HEK293 (cell line): Measurements from ENCODE around the gene VWC2L.

Experiments
- CTCF ChIA-PET: fragments of 350-600 bp; formaldehyde crosslinking; extraction: SDS; loops from one replicate; lab custom pipeline; 2021; ENCODE audit warnings: antibody characterized with exemption; lab: Yijun Ruan, JAX
- POLR2A ChIA-PET: fragments of 300-600 bp; formaldehyde crosslinking; extraction: SDS; loops from one replicate; lab custom pipeline; 2020; ENCODE audit warnings: antibody characterized with exemption, inconsistent platforms; lab: Yijun Ruan, JAX
- H3K27ac ChIP-seq: fragments of 200-500 bp; sonication (Bioruptor generic); 2 replicates; pipeline ENCODE4 v1.5.1; 2014; ENCODE audit warnings: low read depth, low read length, control low read depth, inconsistent platforms; ENCODE audit errors: extremely low read depth
- H3K36me3 ChIP-seq, 2 experiments: fragments of 200-500 bp in 1 of 2; sonication (Bioruptor generic) in 1 of 2; 1 replicate in 1 of 2; 2 replicates in 1 of 2; pipeline ENCODE4 v1.5.1; 2014 to 2017; ENCODE audit warnings: inconsistent platforms in 2 of 2, low read length in 2 of 2; ENCODE audit not compliant: control insufficient read depth in 2 of 2, insufficient read depth in 1 of 2
- H3K4me1 ChIP-seq: fragments of 200-500 bp; sonication (Bioruptor generic); 2 replicates; pipeline ENCODE4 v1.5.1; 2014; ENCODE audit warnings: mild to moderate bottlenecking, low read length, inconsistent platforms; ENCODE audit not compliant: control insufficient read depth, insufficient read depth
- H3K4me3 ChIP-seq: 2 replicates; pipeline ENCODE4 v1.5.1; 2011; ENCODE audit warnings: low read depth, mild to moderate bottlenecking, control low read depth, low read length, moderate library complexity
- H3K9me3 ChIP-seq: fragments of 200-500 bp; sonication (Bioruptor generic); 2 replicates; pipeline ENCODE4 v1.5.1; 2014; ENCODE audit warnings: low read depth, low read length, inconsistent platforms; ENCODE audit not compliant: control insufficient read depth, insufficient read depth
- BCL11A ChIP-seq: fragments of 450-650 bp; formaldehyde crosslinking; IDR thresholded peaks from 2 replicates; pipeline ENCODE4 v1.5.1; 2016; ENCODE audit warnings: low read depth, missing biosample characterization, missing genetic modification characterization
- EGR2 ChIP-seq: fragments of 450-650 bp; formaldehyde crosslinking; IDR thresholded peaks from 2 replicates; pipeline ENCODE4 v1.5.1; 2016; ENCODE audit warnings: low read depth, missing biosample characterization, missing genetic modification characterization
- GLI2 ChIP-seq: fragments of 450-650 bp; formaldehyde crosslinking; IDR thresholded peaks from 2 replicates; pipeline ENCODE4; 2017; ENCODE audit warnings: missing biosample characterization, missing genetic modification characterization, low read depth, borderline replicate concordance
- GLI4 ChIP-seq: fragments of 450-650 bp; formaldehyde crosslinking; IDR thresholded peaks from 2 replicates; pipeline ENCODE4 v1.5.1; 2016; ENCODE audit warnings: missing biosample characterization, missing genetic modification characterization
- OVOL3 ChIP-seq: fragments of 450-650 bp; formaldehyde crosslinking; IDR thresholded peaks from 2 replicates; pipeline ENCODE4 v1.5.1; 2016; ENCODE audit warnings: missing biosample characterization, missing genetic modification characterization
- RBAK ChIP-seq: fragments of 450-650 bp; formaldehyde crosslinking; IDR thresholded peaks from 2 replicates; pipeline ENCODE4 v1.5.1; 2016; ENCODE audit warnings: missing biosample characterization, missing genetic modification characterization
- TRIM28 ChIP-seq: IDR thresholded peaks from 2 replicates; pipeline ENCODE4 v1.6.1; 2011; ENCODE audit warnings: low read length, control low read depth, borderline replicate concordance
- WT1 ChIP-seq: fragments of 450-650 bp; formaldehyde crosslinking; IDR thresholded peaks from 2 replicates; pipeline ENCODE4 v1.5.1; 2016; ENCODE audit warnings: missing biosample characterization, missing genetic modification characterization
- ZBTB8A ChIP-seq: fragments of 450-650 bp; formaldehyde crosslinking; IDR thresholded peaks from 2 replicates; pipeline ENCODE4 v1.5.1; 2016; ENCODE audit warnings: missing biosample characterization, missing genetic modification characterization
- ZNF140 ChIP-seq: fragments of 450-650 bp; formaldehyde crosslinking; IDR thresholded peaks from 2 replicates; pipeline ENCODE4 v1.5.1; 2016; ENCODE audit warnings: missing biosample characterization, missing genetic modification characterization
- ZNF354C ChIP-seq: fragments of 450-650 bp; formaldehyde crosslinking; IDR thresholded peaks from 2 replicates; pipeline ENCODE4 v1.5.1; 2016; ENCODE audit warnings: missing biosample characterization, missing genetic modification characterization, low read depth, borderline replicate concordance
- ZNF366 ChIP-seq: fragments of 450-650 bp; formaldehyde crosslinking; conservative IDR thresholded peaks from 2 replicates; pipeline ENCODE4 v1.5.1; 2016; ENCODE audit warnings: missing biosample characterization, missing genetic modification characterization
- ZNF37A ChIP-seq: fragments of 450-650 bp; IDR thresholded peaks from 2 replicates; pipeline ENCODE4 v1.5.1; 2018; ENCODE audit warnings: missing biosample characterization, missing genetic modification characterization
- ZNF513 ChIP-seq: fragments of 450-650 bp; IDR thresholded peaks from 2 replicates; pipeline ENCODE4 v1.5.1; 2018; ENCODE audit warnings: missing biosample characterization, missing genetic modification characterization
- ZNF530 ChIP-seq: fragments of 450-650 bp; formaldehyde crosslinking; IDR thresholded peaks from 2 replicates; pipeline ENCODE4 v1.5.1; 2016; ENCODE audit warnings: low read depth, missing biosample characterization, missing genetic modification characterization
- ZNF548 ChIP-seq: fragments of 450-650 bp; formaldehyde crosslinking; IDR thresholded peaks from 2 replicates; pipeline ENCODE4 v1.5.1; 2016; ENCODE audit warnings: missing biosample characterization, missing genetic modification characterization
- ZNF561 ChIP-seq: fragments of 450-650 bp; IDR thresholded peaks from 2 replicates; pipeline ENCODE4 v1.5.1; 2018; ENCODE audit warnings: missing biosample characterization, missing genetic modification characterization, borderline replicate concordance
- ZNF585B ChIP-seq: fragments of 450-650 bp; formaldehyde crosslinking; IDR thresholded peaks from 2 replicates; pipeline ENCODE4 v1.5.1; 2016; ENCODE audit warnings: missing biosample characterization, missing genetic modification characterization
- ZNF600 ChIP-seq: fragments of 450-650 bp; formaldehyde crosslinking; IDR thresholded peaks from 2 replicates; pipeline ENCODE4 v1.5.1; 2016; ENCODE audit warnings: missing biosample characterization, missing genetic modification characterization
- ZNF626 ChIP-seq: fragments of 450-650 bp; sonication (Bioruptor Pico); formaldehyde crosslinking; IDR thresholded peaks from 2 replicates; pipeline ENCODE4 v1.5.1; 2018; ENCODE audit warnings: missing biosample characterization, missing genetic modification characterization, inconsistent platforms
- ZNF654 ChIP-seq: fragments of 450-650 bp; formaldehyde crosslinking; IDR thresholded peaks from 2 replicates; pipeline ENCODE4 v1.5.1; 2016; ENCODE audit warnings: low read depth, missing biosample characterization, missing genetic modification characterization
- ZNF664 ChIP-seq: fragments of 450-650 bp; formaldehyde crosslinking; IDR thresholded peaks from 2 replicates; pipeline ENCODE4 v1.5.1; 2016; ENCODE audit warnings: missing biosample characterization, missing genetic modification characterization
- ZNF791 ChIP-seq: fragments of 450-650 bp; formaldehyde crosslinking; IDR thresholded peaks from 2 replicates; pipeline ENCODE4 v1.5.1; 2016; ENCODE audit warnings: missing biosample characterization, missing genetic modification characterization
- TF ChIP-seq, protein P1 (sequence below): fragments of 450-650 bp; formaldehyde crosslinking; conservative IDR thresholded peaks from 2 replicates; pipeline ENCODE4 v1.5.1; 2016; ENCODE audit warnings: low read depth, missing biosample characterization, missing genetic modification characterization
- TF ChIP-seq, protein P2 (sequence below): fragments of 450-650 bp; formaldehyde crosslinking; IDR thresholded peaks from 2 replicates; pipeline ENCODE4 v1.5.0; 2017; ENCODE audit warnings: missing biosample characterization, missing genetic modification characterization, borderline replicate concordance

Gene VWC2L

GRCh38 chr2:214380681-214381080 lies 30.2 kb upstream of the VWC2L start:
- ChIA-PET POLR2A (no interaction called here), CTCF (no interaction called here)
- Histone ChIP-seq H3K9me3 (no peaks in the 10 kb centered on the region), H3K4me3 (no peak overlapping the region), H3K36me3 (no peaks in the 10 kb centered on the region), H3K27ac (no peak overlapping the region), H3K4me1 (no peaks in the 10 kb centered on the region)
- no peak for TF ChIP-seq ZNF140 (tag by site-specific recombination)
- no peak for TF ChIP-seq ZNF37A (tag by site-specific recombination)
- no peak for TF ChIP-seq BCL11A (tag by site-specific recombination)
- no peak for TF ChIP-seq ZNF354C (tag by site-specific recombination)
- TF ChIP-seq ZNF548, result no peak
- no peak for TF ChIP-seq ZNF530 (tag by site-specific recombination)
- no peak for TF ChIP-seq ZBTB8A (tag by site-specific recombination)
- no peak for TF ChIP-seq WT1 (tag by site-specific recombination)
- TF ChIP-seq, all 188 proteins: peak for 0

DNA sequence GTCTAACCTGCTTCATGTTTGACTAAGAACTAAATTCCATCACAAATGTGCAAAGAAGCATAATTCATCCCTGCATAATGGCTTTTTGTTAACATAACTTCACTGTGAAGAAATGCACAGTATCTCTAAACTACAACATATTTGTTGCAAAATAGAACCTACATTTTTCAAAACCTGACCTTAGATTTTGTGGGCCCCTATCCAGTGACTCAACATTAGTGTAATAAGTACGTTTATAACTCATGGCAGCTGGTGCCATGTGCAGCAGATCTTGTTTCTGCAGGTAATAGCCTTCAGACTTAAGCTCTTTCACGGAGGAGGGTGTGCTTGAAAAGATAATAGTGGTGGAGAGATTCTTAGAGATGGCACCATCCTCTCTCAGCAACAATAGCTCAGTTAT lies 28.6 kb upstream of the VWC2L start:
- no peak overlapping the region for H3K27ac ChIP-seq

GRCh38 chr2:214386720-214387119 lies 24.1 kb upstream of the VWC2L start:
- CTCF ChIA-PET, result no interaction called here
- TF ChIP-seq ZNF354C (tag by site-specific recombination), result no peak
- TF ChIP-seq ZNF791 (tag by site-specific recombination), result no peak
- TF ChIP-seq ZNF513, result no peak
- TF ChIP-seq EGR2 (tag by site-specific recombination), result no peak
- TF ChIP-seq ZNF600 (tag by site-specific recombination), result no peak
- no peak for TF ChIP-seq ZNF366
- TF ChIP-seq, all 188 proteins: peak for 0
- Histone ChIP-seq H3K27ac (no peak overlapping the region), H3K9me3 (no peaks in the 10 kb centered on the region), H3K4me3 (no peak overlapping the region), H3K36me3 (no peaks in the 10 kb centered on the region), H3K4me1 (no peaks in the 10 kb centered on the region)
- POLR2A ChIA-PET, result no interaction called here

More for the DNA sequence above, 28.6 kb upstream of the VWC2L start:
- no peak overlapping the region for H3K4me3 ChIP-seq
- no peak for TF ChIP-seq TRIM28
- TF ChIP-seq, protein P1, sequence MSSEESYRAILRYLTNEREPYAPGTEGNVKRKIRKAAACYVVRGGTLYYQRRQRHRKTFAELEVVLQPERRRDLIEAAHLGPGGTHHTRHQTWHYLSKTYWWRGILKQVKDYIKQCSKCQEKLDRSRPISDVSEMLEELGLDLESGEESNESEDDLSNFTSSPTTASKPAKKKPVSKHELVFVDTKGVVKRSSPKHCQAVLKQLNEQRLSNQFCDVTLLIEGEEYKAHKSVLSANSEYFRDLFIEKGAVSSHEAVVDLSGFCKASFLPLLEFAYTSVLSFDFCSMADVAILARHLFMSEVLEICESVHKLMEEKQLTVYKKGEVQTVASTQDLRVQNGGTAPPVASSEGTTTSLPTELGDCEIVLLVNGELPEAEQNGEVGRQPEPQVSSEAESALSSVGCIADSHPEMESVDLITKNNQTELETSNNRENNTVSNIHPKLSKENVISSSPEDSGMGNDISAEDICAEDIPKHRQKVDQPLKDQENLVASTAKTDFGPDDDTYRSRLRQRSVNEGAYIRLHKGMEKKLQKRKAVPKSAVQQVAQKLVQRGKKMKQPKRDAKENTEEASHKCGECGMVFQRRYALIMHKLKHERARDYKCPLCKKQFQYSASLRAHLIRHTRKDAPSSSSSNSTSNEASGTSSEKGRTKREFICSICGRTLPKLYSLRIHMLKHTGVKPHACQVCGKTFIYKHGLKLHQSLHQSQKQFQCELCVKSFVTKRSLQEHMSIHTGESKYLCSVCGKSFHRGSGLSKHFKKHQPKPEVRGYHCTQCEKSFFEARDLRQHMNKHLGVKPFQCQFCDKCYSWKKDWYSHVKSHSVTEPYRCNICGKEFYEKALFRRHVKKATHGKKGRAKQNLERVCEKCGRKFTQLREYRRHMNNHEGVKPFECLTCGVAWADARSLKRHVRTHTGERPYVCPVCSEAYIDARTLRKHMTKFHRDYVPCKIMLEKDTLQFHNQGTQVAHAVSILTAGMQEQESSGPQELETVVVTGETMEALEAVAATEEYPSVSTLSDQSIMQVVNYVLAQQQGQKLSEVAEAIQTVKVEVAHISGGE, result no peak
- TF ChIP-seq GLI4 (tag by site-specific recombination), result no peak
- TF ChIP-seq RBAK, result no peak
- no peak for TF ChIP-seq ZNF664 (tag by site-specific recombination)
- no peak for TF ChIP-seq ZNF561 (tag by site-specific recombination)
- TF ChIP-seq, protein P2, sequence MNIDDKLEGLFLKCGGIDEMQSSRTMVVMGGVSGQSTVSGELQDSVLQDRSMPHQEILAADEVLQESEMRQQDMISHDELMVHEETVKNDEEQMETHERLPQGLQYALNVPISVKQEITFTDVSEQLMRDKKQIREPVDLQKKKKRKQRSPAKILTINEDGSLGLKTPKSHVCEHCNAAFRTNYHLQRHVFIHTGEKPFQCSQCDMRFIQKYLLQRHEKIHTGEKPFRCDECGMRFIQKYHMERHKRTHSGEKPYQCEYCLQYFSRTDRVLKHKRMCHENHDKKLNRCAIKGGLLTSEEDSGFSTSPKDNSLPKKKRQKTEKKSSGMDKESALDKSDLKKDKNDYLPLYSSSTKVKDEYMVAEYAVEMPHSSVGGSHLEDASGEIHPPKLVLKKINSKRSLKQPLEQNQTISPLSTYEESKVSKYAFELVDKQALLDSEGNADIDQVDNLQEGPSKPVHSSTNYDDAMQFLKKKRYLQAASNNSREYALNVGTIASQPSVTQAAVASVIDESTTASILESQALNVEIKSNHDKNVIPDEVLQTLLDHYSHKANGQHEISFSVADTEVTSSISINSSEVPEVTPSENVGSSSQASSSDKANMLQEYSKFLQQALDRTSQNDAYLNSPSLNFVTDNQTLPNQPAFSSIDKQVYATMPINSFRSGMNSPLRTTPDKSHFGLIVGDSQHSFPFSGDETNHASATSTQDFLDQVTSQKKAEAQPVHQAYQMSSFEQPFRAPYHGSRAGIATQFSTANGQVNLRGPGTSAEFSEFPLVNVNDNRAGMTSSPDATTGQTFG (tag by site-specific recombination), result no peak
- no peak for TF ChIP-seq OVOL3 (tag by site-specific recombination)
- no peak for TF ChIP-seq ZNF654 (tag by site-specific recombination)
- no peak for TF ChIP-seq ZNF585B
- no peak for TF ChIP-seq GLI2 (tag by site-specific recombination)
- no peak for TF ChIP-seq ZNF626 (tag by site-specific recombination)
- H3K36me3 ChIP-seq, result no peaks in the 10 kb centered on the region
- H3K9me3 ChIP-seq, result no peaks in the 10 kb centered on the region
- no peaks in the 10 kb centered on the region for H3K4me1 ChIP-seq
- ChIA-PET CTCF (no interaction called here), POLR2A (no interaction called here)
